A549 (cell line): ENCODE results near the gene C11orf71. TPM values are rescaled to one million over a fixed set of nuclear protein-coding genes. Genes with fewer than 3 reads are reported as not detected.

Source experiments
- ATAC-seq, 2 experiments: fragments of 200-7000 bp in 1 of 2; fragments of >200 bp in 1 of 2; cut with Nextera tagmentation in 1 of 2; cut with Tn5 transposase in 1 of 2; 3 replicates each; pipeline versions ENCODE4 v1.8.0 to v1.9.1; 2018 to 2020; ENCODE audit warnings: mild to moderate bottlenecking in 1 of 2, moderate library complexity in 1 of 2
- CTCF ChIA-PET: fragments of 300-600 bp; sonication (Branson Sonifier 250); formaldehyde crosslinking; extraction: SDS; loops from one replicate; lab custom pipeline; 2021; ENCODE audit warnings: antibody characterized with exemption, inconsistent platforms; lab: Yijun Ruan, JAX
- POLR2A ChIA-PET: fragments of 350-600 bp; formaldehyde crosslinking; extraction: SDS; loops from one replicate; lab custom pipeline; 2021; ENCODE audit warnings: antibody characterized with exemption, inconsistent platforms; lab: Yijun Ruan, JAX
- DNase-seq, 2 experiments: peaks; one replicate each; pipeline versions ENCODE4 v3.0.0 to v3.0.0-alpha.2; 2011 to 2016; ENCODE audit warnings: low read depth in 1 of 2, low spot score in 1 of 2
- FAIRE-seq: peaks from 2 replicates; lab custom pipeline; 2011; peaks lifted over from hg19 to GRCh38; lab: Jason Lieb, UNC
- H3K27ac ChIP-seq, 2 experiments: fragments of >200 bp; sonication (Bioruptor Twin); formaldehyde crosslinking; 3 replicates each; pipeline ENCODE4 v1.5.1; 2016 to 2017
- H3K4me1 ChIP-seq: fragments of >200 bp; sonication (Bioruptor Twin); formaldehyde crosslinking; 3 replicates; pipeline ENCODE4 v1.6.1; 2016
- H3K4me2 ChIP-seq: fragments of >200 bp; sonication (Bioruptor Twin); formaldehyde crosslinking; 3 replicates; pipeline ENCODE4 v1.6.1; 2016
- H3K4me3 ChIP-seq: fragments of >200 bp; sonication (Bioruptor Twin); formaldehyde crosslinking; 3 replicates; pipeline ENCODE4 v1.5.1; 2016
- H3K9me3 ChIP-seq: fragments of >200 bp; sonication (Bioruptor Twin); formaldehyde crosslinking; 3 replicates; pipeline ENCODE4 v1.6.1; 2016
- ATOH8 ChIP-seq: fragments of 250-450 bp; sonication (Bioruptor Pico); IDR thresholded peaks from 2 replicates; pipeline ENCODE4 v1.5.0; 2020; ENCODE audit warnings: low read depth, mild to moderate bottlenecking, moderate library complexity
- BCL3 ChIP-seq: fragments of >200 bp; sonication (Bioruptor Twin); formaldehyde crosslinking; IDR thresholded peaks from 3 replicates; pipeline ENCODE4 v1.6.1; 2016
- CHD4 ChIP-seq: fragments of 200-600 bp; sonication (generic); IDR thresholded peaks from 2 replicates; pipeline ENCODE4 v1.6.1; 2016; ENCODE audit warnings: antibody characterized with exemption, mild to moderate bottlenecking, borderline replicate concordance
- CTCF ChIP-seq: fragments of >200 bp; sonication (Bioruptor Twin); formaldehyde crosslinking; IDR thresholded peaks from 3 replicates; pipeline ENCODE4 v1.5.1; 2016
- E2F6 ChIP-seq: IDR thresholded peaks from 2 replicates; pipeline ENCODE4 v1.6.1; 2012; ENCODE audit warnings: low read depth, borderline replicate concordance
- EP300 ChIP-seq, 2 experiments: fragments of >200 bp; sonication (Bioruptor Twin); formaldehyde crosslinking; IDR thresholded peaks; 2 replicates in 1 of 2; 3 replicates in 1 of 2; pipeline ENCODE4 v1.6.1; 2016 to 2017
- ESRRA ChIP-seq: fragments of 150-350 bp; IDR thresholded peaks from 2 replicates; pipeline ENCODE4 v1.6.1; 2014; ENCODE audit warnings: mild to moderate bottlenecking, low read length, borderline replicate concordance
- HES2 ChIP-seq: fragments of >200 bp; sonication (Bioruptor Twin); formaldehyde crosslinking; IDR thresholded peaks from 2 replicates; pipeline ENCODE4 v1.6.1; 2016
- HEYL ChIP-seq: fragments of 250-450 bp; sonication (Bioruptor Pico); IDR thresholded peaks from 2 replicates; pipeline ENCODE4 v1.8.0; 2021; ENCODE audit warnings: mild to moderate bottlenecking, moderate library complexity
- HOXB13 ChIP-seq: fragments of 250-450 bp; sonication (Bioruptor Pico); IDR thresholded peaks from 2 replicates; pipeline ENCODE4 v1.5.0; 2020; ENCODE audit warnings: low read depth, mild to moderate bottlenecking, moderate library complexity
- JUN ChIP-seq, 2 experiments: fragments of >200 bp; sonication (Bioruptor Twin); formaldehyde crosslinking; IDR thresholded peaks; 2 replicates in 1 of 2; 3 replicates in 1 of 2; pipeline ENCODE4 v1.6.1; 2016 to 2017
- JUNB ChIP-seq: fragments of >200 bp; sonication (Bioruptor Twin); formaldehyde crosslinking; IDR thresholded peaks from 2 replicates; pipeline ENCODE4 v1.6.1; 2016
- KDM1A ChIP-seq: fragments of 200-600 bp; sonication (generic); IDR thresholded peaks from 2 replicates; pipeline ENCODE4 v1.6.1; 2016; ENCODE audit warnings: low read depth, mild to moderate bottlenecking
- MAFK ChIP-seq: fragments of 450-650 bp; IDR thresholded peaks from 2 replicates; pipeline ENCODE4 v1.6.1; 2014; ENCODE audit not compliant: partially characterized antibody
- NFE2L2 ChIP-seq: fragments of 150-350 bp; conservative IDR thresholded peaks from 2 replicates; pipeline ENCODE4 v1.6.1; 2014; ENCODE audit warnings: low read length
- NPAS2 ChIP-seq: fragments of 250-450 bp; sonication (Bioruptor Pico); IDR thresholded peaks from 2 replicates; pipeline ENCODE4 v1.8.0; 2022; ENCODE audit warnings: mild to moderate bottlenecking, moderate library complexity, borderline replicate concordance
- PBX3 ChIP-seq: IDR thresholded peaks from 2 replicates; pipeline ENCODE4 v1.6.1; 2012
- POLR2AphosphoS2 ChIP-seq: conservative IDR thresholded peaks from 2 replicates; pipeline ENCODE4 v1.6.1; 2012; ENCODE audit warnings: low read length, improper control_type of control experiment, inconsistent platforms
- RCOR1 ChIP-seq: fragments of 150-350 bp; IDR thresholded peaks from 2 replicates; pipeline ENCODE4 v1.6.1; 2014; ENCODE audit warnings: antibody characterized with exemption, low read length, low read depth
- RNF2 ChIP-seq: fragments of 200-600 bp; sonication (generic); IDR thresholded peaks from 2 replicates; pipeline ENCODE4 v1.6.1; 2016; ENCODE audit warnings: low read depth, mild to moderate bottlenecking, antibody characterized with exemption, moderate library complexity, borderline replicate concordance
- SREBF2 ChIP-seq: fragments of 450-650 bp; IDR thresholded peaks from 2 replicates; pipeline ENCODE4 v1.6.1; 2014; ENCODE audit warnings: mild to moderate bottlenecking, moderate library complexity
- TFCP2L1 ChIP-seq: fragments of 250-450 bp; sonication (Bioruptor Pico); IDR thresholded peaks from 2 replicates; pipeline ENCODE4 v1.5.0; 2021; ENCODE audit warnings: mild to moderate bottlenecking
- TP53 ChIP-seq: fragments of 250-450 bp; sonication (Bioruptor Pico); IDR thresholded peaks from 2 replicates; pipeline ENCODE4 v1.5.0; 2021; ENCODE audit warnings: mild to moderate bottlenecking, moderate library complexity
- WGBS: methylation state at CpG from one replicate; pipeline ENCODE4 v1.1.6; 2017; ENCODE audit errors: missing lambda C conversion rate; 5-methylcytosine and 5-hydroxymethylcytosine counted together
- polyA plus RNA-seq, 4 experiments: library from polyadenylated mRNA; depleted of rRNA in 3 of 4; stranded (reverse); fragments of >200 nt; fragmentation: RNase III in 1 of 4; extraction: RNeasy Plus Mini Kit Qiagen cat#74134 plus additional on column Dnase treatment in 1 of 4; gene quantifications; 2 replicates in 3 of 4; 3 replicates in 1 of 4; pipeline ENCODE4 v1.2.3, GENCODE V29; 2011 to 2017

C11orf71 gene
- polyA plus RNA-seq, 2 of the 4 experiments (the other 2 are of a cell fraction), result 6.0 to 9.3 TPM

GRCh38 chr11:114377612-114378267, 22.6 kb downstream of the C11orf71 start:
- ATAC-seq (no peak), DNase-seq (no peak), FAIRE-seq (no peak)
- ChIA-PET POLR2A (no interaction called here), CTCF (interaction anchor here (2.1 kb wide), 1 partner anchor 37 kb away, joined by 5 read pairs; no protein-coding TSS in a partner anchor)
- Histone ChIP-seq H3K4me3 (no peak overlapping the region), H3K4me1 (no peaks in the 10 kb centered on the region), H3K27ac (no peak overlapping the region), H3K9me3 (no peaks in the 10 kb centered on the region), H3K4me2 (no peak overlapping the region)
- no peak for TF ChIP-seq CHD4
- TF ChIP-seq NFE2L2, result no peak
- no peak for TF ChIP-seq TP53 (CRISPR knock-in tag)
- no peak for TF ChIP-seq CTCF
- TF ChIP-seq PBX3, result no peak
- no peak for TF ChIP-seq HEYL (CRISPR knock-in tag)
- no peak for TF ChIP-seq TFCP2L1
- no peak for TF ChIP-seq MAFK
- no peak for TF ChIP-seq HES2
- no peak for TF ChIP-seq KDM1A
- no peak for TF ChIP-seq RNF2
- TF ChIP-seq HOXB13 (CRISPR knock-in tag), result no peak
- WGBS, result 75% methylated on average over 7 of the region's 7 CpGs

- TF ChIP-seq SREBF2, result no peak
- TF ChIP-seq, all 56 proteins: peak for 0
- Histone ChIP-seq H3K9me3 (no peaks in the 10 kb centered on the region), H3K4me2 (no peak overlapping the region), H3K4me1 (no peaks in the 10 kb centered on the region), H3K4me3 (no peak overlapping the region), H3K27ac (no peak overlapping the region)
- FAIRE-seq (no peak), DNase-seq (no peak), ATAC-seq (no peak)
- 81% methylated on average over 3 of the region's 3 CpGs for WGBS
- POLR2A ChIA-PET, result no interaction called here
- CTCF ChIA-PET, result interaction anchor here (1.8 kb wide), 1 partner anchor 8 kb away, joined by 5 read pairs; no protein-coding TSS in a partner anchor
Measured at GRCh38 chr11:114375052-114375451, 25.3 kb downstream of the C11orf71 start.

GRCh38 chr11:114368918-114369680, 31.2 kb downstream of the C11orf71 start:
- no peak for DNase-seq
- TF ChIP-seq ESRRA, result no peak
- no peak for TF ChIP-seq POLR2AphosphoS2
- TF ChIP-seq NPAS2 (CRISPR knock-in tag), result no peak
- TF ChIP-seq E2F6, result no peak
- TF ChIP-seq RCOR1, result no peak
- no peak for TF ChIP-seq KDM1A
- TF ChIP-seq BCL3, result no peak
- TF ChIP-seq JUNB, result no peak
- TF ChIP-seq JUN (IDR thresholded peaks at IDR 0.05), result no peak
- no peak for TF ChIP-seq RNF2
- no peak for TF ChIP-seq ATOH8
- TF ChIP-seq EP300 (IDR thresholded peaks at IDR 0.05), result no peak
- TF ChIP-seq, all 56 proteins: peak for 0
- Histone ChIP-seq H3K4me1 (peaks cover 14% of the 10 kb centered on the region), H3K4me3 (no peak overlapping the region), H3K27ac (no peak overlapping the region), H3K4me2 (no peak overlapping the region), H3K9me3 (no peaks in the 10 kb centered on the region)
- ATAC-seq, result no peak
- POLR2A ChIA-PET, result no interaction called here
- 58% methylated on average over 5 of the region's 5 CpGs for WGBS
- FAIRE-seq, result no peak
- CTCF ChIA-PET, result interaction anchor here (1.1 to 1.3 kb wide), 2 partner anchors 10 to 13 kb away, joined by 3 read pairs; no protein-coding TSS in a partner anchor
